Limb (tissue), 2 donors: Measurements from ENCODE around the gene FAM174A.
A peak's percentile ranks its signal among the peaks of the same experiment; 100 is the strongest.

Source experiments
- DNase-seq, 2 donors: peaks; one replicate each; pipeline ENCODE4 v3.0.0-alpha.2; 2016; ENCODE audit errors: extremely low spot score in 2 of 2

Gene FAM174A

DNA sequence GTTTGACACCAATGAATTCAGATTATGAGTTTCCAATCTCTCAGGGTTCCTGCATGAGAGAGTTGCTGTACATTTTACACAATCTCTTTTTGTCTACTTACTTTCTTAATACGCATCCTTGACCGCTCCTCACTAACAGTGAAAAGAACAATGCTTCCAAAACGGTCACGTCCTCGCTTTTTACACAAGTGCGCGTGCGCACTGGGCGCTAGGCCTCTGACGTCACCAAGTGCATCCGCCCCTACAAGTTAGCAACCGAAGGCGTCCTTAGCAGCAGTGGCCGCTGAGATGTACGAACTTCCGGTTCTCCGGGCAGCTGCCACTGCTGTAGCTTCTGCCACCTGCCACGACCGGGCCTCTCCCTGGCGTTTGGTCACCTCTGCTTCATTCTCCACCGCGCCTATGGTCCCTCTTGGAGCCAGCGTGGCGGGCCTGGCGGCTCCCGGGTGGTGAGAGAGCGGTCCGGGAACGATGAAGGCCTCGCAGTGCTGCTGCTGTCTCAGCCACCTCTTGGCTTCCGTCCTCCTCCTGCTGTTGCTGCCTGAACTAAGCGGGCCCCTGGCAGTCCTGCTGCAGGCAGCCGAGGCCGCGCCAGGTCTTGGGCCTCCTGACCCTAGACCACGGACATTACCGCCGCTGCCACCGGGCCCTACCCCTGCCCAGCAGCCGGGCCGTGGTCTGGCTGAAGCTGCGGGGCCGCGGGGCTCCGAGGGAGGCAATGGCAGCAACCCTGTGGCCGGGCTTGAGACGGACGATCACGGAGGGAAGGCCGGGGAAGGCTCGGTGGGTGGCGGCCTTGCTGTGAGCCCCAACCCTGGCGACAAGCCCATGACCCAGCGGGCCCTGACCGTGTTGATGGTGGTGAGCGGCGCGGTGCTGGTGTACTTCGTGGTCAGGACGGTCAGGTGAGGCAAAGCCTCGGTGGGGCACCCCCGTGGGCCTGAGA lies at the start of gene FAM174A:
FAM174A (plus strand) TSS at position 315 of the 946 bp plus-strand sequence; CDS start at position 472, 157 bp downstream.
- peak; percentile 97 to 98 for DNase-seq

DNA sequence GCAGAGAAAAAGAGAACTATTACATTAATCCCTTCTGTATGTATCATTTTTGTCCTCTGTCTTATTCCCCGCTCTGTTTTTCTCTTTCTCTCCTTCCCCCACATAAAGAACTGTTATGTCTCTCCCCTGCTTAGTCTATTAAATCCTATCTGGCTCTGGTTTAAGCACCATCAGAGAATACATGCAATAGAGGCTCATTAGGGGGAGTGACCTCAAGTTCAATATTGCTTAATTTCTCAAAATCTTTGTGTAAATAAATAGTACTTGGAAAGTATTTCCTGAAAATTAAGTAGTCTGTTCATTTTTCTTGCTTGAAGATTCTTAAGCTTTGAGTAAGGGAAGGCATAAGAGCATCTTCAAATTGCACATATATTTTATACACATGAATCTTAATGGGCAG lies 41.2 kb upstream of the FAM174A start:
- no peak for DNase-seq

DNA sequence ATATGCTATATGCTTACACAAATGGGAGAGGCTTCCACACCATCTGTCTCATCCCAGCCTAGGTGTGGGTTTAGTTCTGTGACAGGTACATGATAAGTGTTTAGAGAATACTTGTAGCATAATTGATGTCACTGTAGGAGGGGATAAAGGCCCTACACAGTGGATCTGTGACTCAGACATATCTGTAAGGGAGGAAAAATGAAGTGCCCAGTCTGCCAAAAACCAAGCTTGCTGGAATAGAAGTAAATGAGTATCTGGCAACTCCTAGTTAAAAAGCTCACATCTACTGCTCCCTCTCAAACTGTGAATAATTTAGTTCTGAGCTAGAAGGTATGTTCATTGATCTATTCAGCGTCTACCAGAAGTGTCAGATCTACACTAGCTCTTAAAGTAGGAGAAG lies 38.9 kb upstream of the FAM174A start:
- no peak for DNase-seq

DNA sequence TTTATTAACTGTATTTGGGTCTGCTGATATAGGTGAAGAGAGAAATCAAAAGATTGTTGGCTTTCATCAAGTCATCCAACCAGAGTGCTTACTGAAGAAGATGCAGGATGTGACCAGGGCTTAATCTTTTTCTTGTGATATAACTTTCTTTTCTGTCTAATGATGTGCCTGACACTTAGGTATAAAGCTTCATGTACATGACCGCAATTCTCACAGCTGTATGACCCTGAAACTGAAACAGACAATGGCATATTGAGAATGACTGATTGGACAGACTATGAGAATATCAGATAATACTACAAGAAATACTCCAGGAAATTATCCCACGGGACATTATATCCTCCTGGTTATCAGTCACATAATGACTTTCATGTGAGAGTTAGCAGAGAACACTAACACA lies 32.5 kb upstream of the FAM174A start:
- DNase-seq = no peak

DNA sequence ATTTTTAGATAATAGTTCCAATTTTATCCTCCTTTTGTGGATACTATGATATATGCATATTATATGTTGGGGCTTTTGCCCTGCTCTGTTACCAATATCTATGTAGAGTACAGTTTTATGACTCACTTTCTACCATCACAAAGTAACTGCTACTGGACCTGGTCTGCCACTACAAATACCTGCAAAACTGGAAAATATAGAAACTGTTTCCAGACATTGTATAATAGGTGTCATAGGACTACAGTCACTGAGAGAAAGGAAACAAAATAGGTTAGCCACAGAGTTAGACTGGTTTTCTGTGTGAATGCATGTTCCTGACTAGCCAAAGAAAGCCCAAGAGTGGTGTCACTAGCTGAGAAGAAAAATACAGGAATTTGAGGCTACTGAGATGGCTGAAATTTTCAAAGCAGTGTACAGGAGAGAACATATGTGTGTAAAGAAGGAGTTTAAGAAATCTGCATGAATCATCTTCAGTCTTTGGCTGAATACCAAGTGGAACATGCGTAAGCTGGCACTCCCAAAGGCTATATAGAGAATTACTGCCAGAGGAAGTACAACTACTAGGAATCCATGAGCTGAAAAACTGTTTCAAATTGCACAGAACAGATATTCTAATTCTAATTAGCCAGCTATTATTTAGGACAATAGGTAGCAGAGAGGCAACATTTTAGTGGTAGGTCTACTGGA lies 29.0 kb upstream of the FAM174A start:
- DNase-seq = peak in 1 of 2 donors; percentile 15

DNA sequence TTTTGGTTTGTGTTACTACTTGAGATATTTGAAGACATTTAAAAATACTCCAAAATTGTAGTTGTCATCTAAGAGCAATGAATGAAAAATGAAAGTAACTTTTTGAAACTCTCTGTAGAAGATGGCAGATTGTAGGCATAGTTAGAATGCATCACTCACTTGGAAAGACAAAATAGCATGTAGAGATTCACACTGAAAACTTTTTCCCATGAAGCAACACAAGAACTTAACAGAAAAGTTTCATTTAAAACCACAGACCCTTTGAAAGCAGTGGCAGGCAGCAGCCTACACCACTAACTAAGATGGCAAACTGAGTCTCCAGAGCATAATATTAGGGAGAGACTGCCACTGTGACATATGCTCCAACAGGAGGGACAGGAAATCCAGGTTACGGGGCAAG lies 18.9 kb upstream of the FAM174A start:
- DNase-seq = no peak

DNA sequence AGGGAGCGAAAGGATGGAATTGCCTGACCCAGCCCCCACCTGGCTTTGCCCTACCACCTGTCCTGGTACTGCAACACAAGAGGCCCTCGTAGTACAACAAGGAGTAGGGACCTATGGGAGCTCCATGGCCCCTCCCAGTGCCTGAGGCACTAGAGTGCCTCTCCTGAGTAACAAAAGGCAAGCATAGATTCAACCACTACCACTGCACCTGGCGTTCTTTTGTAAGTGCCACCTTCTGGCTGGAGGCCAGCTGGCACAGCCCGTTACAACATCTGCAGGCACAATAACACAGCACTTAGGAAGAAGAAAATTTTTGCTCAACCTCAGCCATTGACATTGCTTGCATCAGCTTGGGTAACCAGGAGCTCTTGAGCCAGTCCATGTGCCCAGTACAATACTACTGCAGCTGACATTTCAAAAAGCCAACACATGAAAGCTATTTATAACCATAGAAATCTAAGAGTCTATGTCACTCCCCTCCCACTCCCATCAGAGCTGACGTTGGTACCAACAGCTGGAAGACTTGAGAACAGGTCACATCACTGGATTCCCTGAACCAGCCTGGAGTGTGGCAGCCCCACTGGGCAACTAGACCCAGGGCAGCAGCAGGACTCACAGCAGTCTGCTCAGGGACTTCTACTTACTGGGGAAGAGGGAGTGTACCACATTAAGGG lies 17.7 kb upstream of the FAM174A start:
- DNase-seq = no peak

DNA sequence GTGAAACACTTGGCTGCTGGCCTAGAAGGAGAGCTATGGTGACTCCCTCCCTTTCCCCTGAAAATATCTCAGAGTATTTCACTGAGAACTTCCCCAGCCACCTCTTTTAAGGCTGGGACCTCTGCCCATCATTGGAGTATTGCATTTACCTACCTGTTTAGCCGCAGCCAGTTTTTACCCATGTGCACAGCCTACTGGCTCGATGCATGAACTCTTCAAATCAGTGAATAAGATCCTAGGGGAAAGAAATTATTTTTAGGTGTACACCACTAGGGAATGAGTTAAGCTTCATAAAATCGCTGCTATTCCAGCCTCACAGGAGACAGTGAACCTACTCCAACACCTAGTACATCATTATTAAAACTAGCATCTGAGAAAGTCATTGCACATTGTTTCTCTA lies 16.8 kb upstream of the FAM174A start:
- DNase-seq = no peak

DNA sequence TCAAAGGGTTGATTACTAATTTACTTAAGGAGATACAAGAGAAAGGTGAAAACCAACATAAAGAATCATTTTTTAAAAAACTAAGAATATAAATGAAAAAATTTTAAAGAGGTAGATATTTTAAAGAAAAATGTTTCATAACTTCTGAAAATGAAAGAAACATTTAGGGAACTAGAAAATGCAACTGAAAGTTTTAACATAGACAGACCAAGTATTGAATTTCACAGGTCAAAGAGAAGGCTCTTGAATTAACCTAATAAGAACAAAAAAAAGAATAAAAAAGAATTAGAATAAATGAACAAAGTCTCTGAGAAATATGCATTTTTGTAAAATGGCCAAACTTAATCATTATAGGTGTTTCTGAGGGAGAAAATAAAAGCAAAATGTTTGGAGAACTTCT lies 16.1 kb upstream of the FAM174A start:
- DNase-seq = no peak

DNA sequence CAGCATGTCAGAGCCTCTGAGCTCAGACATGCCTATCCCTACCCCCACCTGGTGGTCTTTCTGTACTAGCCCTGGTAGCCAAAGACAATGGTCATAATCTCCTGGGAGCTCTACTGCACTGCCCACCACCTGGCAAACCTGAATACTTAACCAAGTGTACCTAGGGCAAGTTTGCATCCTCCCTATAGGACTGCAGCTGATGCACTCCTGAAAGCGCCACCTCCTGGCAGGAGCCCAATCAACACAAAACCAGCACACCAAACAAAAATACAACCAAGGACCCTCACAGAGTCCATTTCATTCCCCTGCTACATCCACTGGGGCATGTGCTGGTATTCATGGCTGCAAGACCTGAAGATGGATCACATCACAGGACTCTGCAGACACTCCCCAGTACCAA lies 14.8 kb upstream of the FAM174A start:
- no peak for DNase-seq

DNA sequence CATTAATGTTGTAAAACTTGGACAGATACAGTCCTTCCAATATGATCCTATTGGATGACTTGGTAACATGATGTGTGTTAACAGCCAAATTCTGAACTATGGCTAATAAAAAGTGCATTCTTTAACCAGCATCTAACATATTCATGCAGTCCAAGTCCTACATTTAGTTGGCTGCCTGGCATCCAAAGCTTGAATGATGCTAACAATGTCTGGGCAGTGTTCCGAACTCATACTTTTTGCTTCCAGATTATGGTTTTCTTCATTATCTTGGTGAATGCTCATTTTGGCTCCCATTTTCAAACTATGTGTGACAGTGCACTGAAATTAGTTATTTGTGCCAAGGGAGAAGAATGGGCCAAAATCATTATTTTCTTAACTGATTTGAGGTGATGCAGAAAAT lies 2.8 kb downstream of the FAM174A start:
- DNase-seq = no peak

DNA sequence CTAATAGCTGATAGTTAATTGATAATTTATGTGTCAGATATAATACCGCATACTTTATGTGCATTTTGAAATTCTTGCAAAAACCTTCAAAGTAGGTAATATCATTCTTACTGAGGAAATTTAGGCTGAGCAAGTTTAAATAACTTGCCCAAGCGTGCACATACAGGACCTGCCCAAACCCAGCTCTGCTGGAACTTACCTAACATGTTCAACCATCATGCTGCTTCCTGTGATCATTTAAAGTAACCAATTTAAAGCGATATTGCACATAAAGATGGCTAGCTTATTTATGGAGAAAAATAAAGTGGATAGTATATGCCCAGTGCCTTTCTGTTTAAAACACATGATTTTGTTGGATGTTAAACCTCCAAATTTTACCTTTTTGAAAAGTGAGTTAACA lies 4.3 kb downstream of the FAM174A start:
- no peak for DNase-seq

DNA sequence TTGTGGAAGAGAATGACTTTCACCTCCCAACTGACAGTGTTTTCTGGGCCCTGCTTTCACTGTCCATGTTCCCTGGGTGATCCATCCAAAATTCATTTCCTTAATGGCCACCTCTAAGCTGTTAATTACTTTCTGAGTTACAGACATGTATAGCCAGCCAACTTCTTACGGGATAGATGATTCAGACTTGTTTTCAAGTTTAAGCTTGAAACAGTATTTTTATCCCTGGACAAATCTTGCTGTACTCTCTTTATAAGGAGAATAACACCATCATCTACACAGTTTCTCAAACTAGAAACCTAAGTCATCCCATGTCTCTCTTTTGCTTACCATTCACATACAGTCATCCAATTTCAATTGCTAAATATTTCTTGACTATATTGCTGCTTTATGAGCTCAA lies 6.9 kb downstream of the FAM174A start:
- no peak for DNase-seq

DNA sequence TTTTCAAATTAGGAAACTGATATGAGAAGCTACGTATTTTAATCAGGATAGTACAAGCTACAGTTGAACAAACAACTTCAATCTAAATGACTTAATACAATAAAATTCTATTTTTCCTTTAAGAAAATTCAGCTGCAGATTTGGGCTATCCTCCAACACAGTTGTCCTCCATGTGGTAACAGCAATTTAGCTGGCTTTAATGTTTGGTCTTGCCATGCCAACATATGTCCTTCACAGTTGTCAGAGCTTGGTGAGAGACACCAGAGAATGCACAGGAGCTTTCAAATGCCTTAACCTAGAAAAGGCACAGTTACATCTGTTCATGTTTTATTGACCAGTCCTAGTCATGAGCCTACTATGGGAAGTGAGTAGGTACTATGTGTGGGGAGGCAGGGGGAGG lies 10.8 kb downstream of the FAM174A start:
- no peak for DNase-seq

DNA sequence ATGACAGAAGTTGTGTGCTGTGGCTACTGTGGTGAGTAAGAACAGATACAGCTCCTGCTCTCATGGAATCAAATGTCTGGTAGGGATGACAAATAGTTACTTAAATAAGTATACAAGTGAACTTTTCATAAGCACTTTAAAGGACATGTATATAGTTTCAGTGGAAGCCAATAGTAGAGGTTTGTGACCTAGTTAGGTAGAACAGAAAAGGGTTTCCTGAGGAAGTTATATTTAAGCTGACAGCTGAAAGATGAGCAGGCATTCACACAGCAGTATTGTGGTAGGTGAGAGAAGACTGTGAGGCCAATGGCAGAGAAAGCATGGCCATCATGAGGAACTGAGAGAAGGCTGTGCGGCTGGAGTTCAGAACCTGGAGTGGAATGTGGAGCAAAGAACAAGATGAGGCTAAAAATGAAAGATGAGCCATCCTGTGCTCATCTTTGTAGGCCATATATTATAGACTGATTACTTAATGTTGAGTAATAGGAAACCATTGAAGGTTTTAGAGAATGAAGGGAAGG lies 15.4 kb downstream of the FAM174A start:
- DNase-seq = no peak

DNA sequence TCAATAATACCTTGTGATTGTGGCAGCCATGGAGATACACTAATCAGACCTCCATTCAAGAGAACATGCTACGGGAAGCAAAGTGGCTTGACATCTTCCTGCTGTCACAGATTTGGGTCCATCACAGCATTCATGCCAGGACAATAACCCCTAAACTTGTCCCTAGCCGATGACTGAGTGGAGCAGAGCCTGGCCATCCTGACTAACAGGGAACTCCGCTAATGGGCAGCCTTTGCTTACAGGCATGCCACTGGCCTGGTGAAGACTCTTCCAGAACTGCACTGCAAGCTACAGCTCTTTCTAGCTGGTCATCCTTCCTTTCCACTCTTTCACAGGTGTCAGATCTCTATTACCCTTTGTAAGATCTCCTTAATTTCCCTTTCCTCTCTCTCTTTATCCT lies 16.0 kb downstream of the FAM174A start:
- no peak for DNase-seq

DNA sequence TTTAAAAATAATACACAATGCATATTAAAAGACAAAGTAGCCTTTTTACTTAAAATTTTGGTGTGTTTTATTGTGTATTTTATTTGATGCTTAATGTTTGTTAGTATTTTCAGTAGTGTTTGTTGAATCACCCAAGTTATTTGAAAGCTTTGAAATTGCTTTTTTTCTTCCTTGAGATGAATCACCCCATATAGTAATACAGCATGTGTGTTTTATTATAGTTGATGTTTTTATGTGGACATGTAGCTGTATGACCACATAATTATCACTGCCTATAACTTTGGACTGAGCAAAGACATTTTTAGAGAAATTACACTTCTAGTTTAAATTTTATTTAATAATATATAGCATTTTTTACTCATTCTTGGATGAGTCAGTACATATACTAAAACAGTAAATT lies 18.0 kb downstream of the FAM174A start:
- no peak for DNase-seq

DNA sequence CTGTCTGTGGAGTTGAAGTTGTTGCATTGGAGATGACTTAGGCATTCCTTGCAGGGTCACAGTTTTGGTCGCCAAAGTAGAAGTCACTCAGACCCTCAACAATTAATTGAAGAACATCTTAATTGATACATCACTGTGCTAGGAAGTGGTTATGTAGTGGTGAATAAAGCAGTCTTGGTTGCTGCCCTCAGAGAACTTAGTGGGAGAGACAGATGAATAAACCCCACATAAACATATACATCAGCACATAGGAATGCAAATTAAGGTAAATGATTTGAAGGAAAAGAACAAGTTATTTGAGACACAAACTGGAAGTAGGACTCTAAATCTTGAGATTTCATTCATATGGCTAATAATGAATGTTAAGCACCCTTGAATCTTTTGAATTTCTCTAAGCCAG lies 25.7 kb downstream of the FAM174A start:
- DNase-seq = no peak

DNA sequence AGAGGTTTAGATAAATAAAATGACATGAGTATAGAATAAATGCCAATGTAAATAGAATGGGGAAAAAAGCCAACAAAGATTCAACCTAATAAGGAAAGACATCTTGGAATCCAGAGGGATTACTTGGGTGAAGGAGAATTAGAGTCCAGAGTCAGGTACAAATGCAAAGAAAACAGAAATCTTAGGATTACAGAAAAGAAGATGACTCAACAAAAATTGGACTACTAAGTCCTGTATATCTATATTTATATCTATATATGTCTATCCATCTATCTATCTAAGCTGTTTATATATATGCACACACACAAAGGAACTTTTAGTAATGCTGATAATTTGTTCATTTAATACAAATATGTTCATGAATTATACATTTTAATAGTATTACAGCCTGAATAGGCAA lies 27.6 kb downstream of the FAM174A start:
- no peak for DNase-seq

DNA sequence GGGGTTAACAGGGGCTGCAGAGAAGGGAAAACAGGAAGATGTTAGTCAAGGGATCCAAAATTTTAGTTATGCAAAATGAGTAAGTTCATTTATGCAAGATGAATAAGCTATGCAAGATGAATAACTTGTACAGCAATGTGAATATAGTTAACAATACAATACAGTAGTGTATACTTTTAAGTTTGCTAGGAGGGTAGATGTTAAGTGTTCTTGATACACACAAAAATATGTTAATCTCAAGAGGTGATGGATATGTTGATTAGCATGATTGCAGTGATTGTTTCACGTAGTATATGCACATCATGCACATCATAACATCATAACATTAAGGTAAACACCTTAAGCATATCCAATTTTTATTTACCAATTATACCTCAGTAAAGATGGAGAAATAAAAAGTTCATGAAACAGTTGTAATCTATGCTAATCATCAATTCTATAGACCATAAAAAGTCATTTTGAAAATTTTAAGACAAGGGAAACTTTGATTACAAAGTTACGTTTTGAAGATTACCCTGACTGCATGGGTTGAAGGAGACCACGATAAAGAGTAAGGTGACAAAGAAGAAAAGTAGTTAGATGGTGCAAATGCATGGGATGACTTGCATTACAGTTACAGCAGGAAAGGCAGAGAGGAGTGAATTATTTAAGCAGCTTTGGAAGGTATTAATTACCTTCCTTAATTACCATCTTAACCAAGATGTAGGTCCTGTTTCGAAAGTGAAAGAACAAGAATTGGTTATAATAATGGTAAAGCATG lies 31.4 kb downstream of the FAM174A start:
- DNase-seq = no peak

DNA sequence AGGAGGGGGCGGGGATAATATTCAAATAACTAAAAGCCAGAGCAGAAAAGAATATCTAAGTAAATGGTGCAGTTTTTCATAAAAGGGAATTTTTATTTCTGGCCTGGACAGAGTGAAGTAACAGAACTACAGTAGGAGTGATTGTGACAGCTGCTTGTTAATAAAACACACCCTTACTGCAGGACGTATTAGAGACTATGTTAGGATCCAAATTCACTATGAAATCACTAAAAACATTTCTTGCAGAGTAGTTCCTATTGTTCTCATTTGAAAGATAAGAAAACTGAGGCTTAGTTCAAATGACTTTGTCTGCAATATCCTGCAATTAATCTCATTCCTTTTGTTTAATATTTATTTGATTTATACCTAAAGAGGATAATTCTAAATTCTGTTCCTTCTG lies 39.5 kb downstream of the FAM174A start:
- DNase-seq = peak in 1 of 2 donors; percentile 18
